8988T (cell line): Measurements from ENCODE around the gene CES4A.
"Not testable (repeated sequence)": the region's sequence is repeated elsewhere in the genome, so short reads cannot be mapped to it uniquely, and the experiment has no call there.

Experiments used
- DNase-seq: peaks from one replicate; pipeline ENCODE4 v3.0.0; 2011

Gene CES4A

DNA sequence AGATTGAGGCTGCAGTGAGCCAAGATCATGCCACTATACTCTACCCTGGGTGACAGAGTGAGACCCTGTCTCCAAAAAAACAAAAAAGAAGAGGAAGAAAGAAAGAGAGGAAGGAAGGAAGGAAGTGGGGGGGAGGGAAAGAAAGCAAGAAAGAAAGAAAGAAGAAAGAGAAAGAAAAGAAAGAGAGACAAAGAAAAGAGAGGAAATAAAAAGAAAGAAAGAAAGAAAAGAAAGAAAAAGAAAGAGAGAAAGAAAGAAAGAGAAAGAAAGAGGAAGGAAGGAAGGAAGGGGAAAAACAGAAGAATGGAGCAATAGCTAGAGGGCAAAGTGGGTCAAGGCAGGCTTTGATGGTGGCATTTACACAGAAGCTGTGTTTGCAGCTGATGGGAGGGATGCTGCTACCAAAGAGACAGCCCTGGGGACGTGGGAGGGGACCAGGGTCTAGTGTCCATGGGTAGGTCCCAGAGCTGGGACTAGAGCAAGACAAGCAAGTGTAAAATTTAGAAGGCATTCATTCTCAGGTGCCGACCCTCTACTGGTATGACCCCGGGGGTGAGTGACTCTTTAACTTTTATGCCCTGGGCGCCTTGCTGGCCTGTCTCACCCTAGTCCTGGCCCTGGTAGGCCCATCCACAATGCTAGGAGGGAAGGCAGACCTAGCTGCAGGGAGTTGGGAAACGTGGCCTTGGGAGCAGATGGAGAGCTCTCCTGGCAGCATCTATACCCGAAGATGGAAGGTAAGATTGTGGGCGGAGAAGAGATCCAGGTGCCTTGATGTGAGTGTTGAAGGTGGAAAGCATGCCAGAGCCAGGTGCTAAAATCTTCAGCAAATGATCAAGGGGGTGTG lies 29.3 kb upstream of the CES4A start:
- DNase-seq, result no peak

DNA sequence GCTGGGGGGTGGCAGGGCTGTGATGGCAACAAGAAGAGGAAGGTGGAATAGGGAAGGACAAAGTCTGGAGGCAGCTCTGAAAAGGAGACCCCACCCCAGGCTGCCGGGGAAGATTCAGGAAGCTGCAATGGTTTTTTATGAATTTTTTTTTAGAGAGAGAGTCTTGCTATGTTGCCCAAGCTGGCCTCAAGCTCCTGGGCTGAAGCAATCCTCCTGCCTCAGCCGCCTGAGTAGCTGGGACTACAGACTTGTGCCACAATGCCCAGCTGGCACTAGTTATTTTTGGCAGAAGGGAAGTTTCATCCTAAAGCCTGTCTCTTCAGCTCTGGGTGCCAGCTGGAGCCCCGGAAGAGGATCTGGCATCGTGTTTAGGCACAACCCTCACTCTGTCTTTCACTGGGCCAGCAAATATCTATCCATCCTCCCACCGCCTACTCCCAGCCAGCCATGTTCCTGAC lies 28.7 kb upstream of the CES4A start:
- DNase-seq, result no peak

DNA sequence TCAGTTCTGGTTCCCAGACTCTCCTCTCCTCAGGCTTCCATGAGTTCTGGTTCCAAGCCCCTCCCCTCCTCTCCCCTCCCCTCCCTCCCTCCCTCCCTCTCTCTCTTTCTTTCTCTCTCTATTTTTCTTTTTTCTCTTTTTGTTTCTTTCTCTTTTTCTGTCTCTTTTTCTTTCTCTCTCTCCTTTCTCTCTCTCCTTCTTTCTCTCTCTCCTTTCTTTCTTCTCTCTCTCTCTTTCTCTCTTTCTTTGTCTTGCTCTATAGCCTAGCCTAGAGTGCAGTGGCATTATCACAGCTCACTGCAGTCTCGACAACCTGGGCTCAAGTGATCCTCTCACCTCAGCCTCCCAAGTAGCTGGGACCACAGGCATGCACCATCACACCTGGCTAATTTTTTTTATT lies 28.1 kb upstream of the CES4A start:
- DNase-seq, result no peak

DNA sequence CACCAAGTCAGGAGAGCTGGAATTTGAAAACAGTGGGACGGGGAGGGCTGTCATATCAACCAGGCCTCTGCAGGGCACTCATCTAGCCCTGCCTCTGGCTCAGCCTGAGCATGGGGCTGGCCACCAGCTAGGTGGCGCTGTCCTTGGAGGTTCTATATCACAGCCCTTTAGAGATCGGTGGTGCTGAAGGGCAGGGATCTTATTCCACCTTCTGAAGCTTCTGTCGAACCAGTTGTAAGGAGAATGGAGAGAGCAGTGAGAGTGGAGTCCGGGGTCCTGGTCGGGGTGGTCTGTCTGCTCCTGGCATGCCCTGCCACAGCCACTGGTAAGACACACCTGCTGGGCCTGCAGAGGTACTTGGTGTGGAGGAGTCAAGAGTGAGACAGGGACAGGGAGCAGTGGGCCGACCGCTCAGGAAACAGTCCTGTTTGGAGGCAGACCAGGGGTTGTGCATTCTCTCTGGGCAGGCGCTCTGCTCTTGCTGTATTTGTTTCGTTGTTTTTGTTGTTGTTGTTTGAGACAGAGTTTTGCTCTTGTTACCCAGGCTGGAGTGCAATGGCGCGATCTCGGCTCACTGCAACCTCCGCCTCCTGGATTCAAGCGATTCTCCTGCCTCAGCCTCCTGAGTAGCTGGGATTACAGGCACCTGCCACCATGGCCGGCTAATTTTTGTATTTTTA lies 27.2 kb upstream of the CES4A start, which contains the start of gene CES3:
Gene CES3, plus strand, starts transcription at position 202 of the 680 bp plus-strand sequence. Its CDS starts 42 bp downstream, at position 244.
- peak; percentile 86 for DNase-seq

DNA sequence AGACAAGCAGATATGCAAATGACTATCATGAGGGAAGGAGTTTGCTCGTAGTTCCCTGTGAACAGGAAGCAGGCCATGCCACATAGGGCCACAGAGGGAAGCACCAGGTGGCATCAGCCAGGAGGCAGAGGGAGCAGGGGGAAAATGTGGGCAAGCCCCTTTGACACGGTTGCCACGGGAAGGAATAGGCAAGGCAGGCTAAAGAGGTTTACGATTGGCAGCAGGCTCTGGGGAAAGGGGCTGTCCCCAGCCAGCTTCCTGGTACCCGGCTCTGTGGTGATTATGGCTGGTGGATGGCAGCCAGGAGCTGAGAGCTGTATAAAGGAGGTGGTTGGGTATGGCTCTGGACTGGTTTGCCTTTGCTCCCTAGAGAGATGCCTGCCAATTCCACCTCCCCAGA lies 26.5 kb upstream of the CES4A start:
- DNase-seq, result no peak

DNA sequence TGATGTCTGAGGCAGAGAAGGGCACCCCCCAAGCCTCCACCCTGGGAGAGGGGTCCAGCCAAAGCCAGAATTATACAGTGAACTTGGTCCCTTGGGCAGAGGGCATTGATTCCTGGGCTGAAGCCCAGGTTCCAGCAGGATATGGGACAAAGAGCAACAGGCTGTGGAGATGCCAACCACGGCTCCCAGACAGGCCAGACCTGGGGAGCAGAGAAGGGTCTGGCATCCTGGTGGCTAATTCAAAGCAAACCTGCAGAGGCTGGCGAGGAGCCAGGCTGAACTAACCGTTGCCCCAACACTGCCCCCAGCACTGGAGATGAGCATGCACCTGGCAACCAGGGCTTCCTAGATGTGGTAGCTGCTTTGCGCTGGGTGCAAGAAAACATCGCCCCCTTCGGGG lies 24.3 kb upstream of the CES4A start:
- DNase-seq, result no peak

DNA sequence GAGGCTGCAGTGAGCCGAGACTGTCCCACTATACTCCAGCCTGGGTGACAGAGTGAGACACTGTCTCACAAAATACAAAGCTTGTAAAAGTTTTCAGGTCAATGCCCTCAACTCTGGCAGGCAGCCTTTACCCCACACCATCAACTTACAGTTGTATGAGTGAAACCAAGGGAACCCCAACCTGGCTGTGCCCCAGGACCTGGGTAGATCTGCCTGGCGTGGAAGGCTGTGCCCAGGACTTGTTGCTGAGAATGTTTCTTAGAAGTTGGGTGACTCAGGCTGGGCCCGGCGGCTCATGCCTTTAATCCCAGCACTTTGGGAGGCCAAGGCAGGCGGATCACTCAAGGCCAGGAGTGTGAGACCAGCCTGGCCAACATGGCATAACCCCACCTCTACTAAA lies 19.5 kb upstream of the CES4A start:
- DNase-seq, result no peak

DNA sequence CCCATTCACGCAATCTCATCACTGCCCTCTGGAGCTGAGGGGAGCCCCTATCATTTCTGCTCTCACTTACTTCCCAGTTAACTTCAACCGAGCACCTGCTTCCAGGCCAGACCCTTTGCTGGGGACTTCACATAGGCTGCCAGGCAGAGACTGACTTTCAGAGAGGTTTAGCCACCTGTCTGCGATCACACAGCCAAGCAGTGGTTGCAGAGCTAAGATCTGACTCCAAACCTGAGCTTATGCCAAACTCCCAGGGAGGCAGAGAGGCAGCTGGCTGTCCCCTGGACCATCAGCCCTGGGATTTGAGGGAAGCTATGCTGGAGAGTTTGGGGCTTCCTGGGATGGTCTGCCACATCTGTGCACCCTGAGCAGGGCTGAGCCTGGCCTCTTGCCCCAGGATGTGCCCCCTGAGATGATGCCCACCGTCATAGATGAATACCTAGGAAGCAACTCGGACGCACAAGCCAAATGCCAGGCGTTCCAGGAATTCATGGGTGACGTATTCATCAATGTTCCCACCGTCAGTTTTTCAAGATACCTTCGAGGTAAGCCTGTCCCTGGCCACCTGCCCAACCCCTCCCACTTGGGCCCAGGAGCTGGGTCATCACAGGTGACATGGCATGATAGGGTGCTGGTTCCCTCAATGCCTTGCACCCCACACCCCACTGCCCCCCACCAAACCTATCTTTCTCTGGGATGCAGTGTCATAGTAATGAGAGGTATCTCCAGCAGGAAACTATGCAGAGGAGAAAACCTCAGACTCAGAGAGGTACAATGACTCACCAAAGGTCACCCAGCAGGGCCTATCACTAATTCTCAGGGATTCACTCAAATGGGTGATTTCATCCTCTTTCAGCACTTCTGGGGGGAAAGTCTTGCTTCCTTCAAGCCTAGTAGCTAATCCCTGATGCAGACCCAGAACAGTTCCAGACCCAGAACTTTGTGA lies 17.3 kb upstream of the CES4A start:
- peak; percentile 89 for DNase-seq

DNA sequence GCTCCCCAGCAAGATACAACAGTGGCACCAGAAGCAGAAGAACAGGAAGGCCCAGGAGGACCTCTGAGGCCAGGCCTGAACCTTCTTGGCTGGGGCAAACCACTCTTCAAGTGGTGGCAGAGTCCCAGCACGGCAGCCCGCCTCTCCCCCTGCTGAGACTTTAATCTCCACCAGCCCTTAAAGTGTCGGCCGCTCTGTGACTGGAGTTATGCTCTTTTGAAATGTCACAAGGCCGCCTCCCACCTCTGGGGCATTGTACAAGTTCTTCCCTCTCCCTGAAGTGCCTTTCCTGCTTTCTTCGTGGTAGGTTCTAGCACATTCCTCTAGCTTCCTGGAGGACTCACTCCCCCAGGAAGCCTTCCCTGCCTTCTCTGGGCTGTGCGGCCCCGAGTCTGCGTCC lies 15.4 kb upstream of the CES4A start:
- no peak for DNase-seq

DNA sequence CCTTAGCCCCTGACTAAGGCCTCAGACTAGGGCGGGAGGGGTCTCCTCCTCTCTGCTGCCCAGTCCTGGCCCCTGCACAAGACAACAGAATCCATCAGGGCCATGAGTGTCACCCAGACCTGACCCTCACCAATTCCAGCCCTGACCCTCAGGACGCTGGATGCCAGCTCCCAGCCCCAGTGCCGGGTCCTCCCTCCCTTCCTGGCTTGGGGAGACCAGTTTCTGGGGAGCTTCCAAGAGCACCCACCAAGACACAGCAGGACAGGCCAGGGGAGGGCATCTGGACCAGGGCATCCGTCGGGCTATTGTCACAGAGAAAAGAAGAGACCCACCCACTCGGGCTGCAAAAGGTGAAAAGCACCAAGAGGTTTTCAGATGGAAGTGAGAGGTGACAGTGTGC lies 14.7 kb upstream of the CES4A start:
- no peak for DNase-seq

DNA sequence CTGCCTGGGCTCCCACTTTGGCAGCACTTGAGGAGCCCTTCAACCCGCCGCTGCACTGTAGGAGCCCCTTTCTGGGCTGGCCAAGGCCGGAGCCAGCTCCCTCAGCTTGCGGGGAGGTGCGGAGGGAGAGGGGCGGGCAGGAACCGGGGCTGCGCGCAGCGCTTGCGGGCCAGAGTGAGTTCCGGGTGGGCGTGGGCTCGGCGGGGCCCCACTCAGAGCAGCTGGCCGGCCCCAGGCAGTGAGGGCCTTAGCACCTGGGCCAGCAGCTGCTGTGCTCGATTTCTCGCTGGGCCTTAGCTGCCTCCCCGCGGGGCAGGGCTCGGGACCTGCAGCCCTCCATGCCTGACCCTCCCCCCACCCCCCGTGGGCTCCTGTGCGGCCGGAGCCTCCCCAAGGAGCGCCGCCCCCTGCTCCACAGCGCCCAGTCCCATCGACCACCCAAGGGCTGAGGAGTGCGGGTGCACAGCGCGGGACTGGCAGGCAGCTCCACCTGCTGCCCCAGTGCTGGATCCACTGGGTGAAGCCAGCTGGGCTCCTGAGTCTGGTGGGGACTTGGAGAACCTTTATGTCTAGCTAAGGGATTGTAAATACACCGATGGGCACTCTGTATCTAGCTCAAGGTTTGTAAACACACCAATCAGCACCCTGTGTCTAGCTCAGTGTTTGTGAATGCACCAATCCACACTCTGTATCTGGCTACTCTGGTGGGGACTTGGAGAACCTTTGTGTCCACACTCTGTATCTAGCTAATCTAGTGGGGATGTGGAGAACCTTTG lies 14.0 kb upstream of the CES4A start:
- not testable (repeated sequence) for DNase-seq

DNA sequence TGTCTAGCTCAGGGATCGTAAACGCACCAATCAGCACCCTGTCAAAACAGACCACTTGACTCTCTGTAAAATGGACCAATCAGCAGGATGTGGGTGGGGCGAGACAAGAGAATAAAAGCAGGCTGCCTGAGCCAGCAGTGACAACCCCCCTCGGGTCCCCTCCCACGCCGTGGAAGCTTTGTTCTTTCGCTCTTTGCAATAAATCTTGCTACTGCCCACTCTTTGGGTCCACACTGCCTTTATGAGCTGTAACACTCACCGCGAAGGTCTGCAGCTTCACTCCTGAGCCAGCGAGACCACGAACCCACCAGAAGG lies 13.5 kb upstream of the CES4A start:
- not testable (repeated sequence) for DNase-seq

DNA sequence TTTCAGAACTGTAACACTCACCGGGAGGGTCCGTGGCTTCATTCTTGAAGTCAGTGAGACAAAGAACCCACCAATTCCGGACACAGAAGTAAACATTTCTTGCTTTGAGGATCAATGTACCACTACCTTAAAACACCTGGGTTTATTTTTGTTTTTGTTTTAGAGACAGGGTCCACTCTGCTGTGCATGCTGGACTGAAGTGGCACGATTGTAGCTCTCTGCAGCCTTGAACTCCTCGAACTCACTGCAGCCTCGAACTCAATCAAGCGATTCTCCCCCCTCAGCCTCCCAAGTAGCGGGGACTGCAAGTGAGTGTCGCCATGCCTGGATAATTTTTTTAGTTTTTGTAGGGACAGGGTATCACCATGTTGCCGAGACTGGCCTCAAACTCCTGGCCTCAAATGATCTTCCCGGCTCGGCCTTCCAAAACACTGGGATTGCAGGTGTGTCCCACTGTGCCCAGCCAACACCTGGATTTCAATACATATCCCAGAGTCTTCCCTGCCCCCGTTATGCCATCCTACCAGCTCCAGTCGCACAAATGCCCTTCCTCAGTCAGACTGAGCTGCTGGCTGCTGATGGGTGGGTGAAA lies 13.0 kb upstream of the CES4A start:
- no peak for DNase-seq

DNA sequence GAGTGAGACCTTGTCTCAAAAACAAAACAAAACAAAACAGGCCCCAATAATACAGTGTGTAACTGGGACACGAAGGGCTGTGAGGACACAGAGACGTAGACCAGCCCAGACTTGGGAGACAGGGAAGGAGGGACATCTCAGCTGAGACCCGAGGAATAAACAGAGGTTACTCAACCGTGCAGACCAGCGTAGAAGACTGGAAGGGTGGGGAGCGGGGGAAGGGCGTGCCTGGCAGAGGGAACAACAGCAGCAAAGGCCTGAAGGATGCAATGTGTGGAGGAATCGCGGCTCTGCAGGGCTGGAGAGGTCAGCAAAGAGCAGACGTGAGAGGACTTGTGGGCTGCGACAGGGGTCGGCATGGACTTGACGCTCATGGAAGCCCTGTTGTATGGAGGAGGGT lies 11.6 kb upstream of the CES4A start:
- no peak for DNase-seq

DNA sequence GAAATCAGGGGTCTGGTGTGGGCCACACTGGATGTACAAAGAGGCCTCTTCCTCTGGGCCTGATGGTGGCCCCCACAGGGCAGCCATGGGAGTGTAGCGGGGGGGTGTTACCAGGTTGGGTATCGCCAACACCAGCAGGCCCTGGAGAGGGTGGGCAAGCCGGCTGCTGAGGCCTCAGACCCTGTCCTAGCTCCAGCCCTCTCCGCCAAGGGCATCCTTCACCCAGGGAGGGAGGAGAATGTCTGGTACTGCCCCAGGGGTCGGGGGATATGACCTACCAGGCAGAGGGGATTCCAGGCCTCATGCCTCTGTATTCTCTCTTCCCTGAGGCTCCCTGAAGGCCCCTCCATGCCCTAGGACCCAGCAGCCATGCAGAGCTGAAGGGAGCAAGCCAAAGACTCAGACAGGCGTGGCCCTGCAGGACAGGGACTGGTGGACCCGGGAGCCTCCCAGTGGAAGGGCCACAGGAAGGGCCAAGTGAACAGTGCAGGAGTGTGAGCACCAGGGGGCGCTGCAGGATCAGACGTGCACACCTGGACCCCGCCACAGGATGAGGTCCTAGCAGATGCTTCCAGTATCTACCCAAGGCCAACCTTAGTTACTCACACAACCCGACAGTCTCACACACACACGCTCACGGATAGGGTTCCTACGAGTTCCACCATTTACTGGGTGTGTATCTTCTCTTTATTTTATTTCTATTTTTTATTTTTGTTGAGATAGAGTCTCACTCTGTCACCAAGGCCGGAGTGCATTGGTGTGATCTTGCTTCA lies 10.9 kb upstream of the CES4A start:
- peak; percentile 96 for DNase-seq

DNA sequence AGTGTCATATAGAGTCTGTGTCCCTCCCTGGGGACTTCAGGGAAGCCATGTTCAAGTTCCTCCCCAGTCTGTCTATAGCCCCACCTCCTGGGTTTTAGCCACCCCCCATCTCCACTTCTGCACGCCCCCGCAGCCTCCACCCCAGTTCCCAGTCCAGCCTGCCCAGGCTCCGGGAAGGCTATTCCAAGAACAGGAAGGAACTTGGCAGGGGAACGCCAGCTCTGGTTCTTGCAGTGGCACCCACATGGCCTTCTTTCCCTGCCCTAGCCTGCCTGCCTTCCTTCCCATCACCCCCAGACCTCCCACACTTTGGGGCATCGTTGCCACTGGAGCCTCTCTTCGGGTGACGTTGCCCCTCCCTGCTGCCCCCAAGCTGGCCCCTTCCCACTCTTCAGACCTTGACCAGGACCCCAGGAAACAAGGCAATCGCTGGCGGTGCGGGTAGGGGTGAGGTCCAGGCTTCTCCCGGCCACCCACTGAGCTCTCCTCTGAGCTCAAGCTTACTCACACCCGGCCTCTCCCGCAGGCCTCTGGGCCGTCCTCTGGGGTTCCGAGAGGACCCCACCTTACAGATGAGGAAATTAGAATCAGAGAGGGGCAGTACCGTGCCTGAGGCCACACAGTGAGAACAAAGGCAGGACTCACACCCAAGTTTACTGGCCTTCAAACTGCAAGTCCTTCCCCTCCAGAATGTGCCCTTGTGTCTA lies 9.2 kb upstream of the CES4A start:
- no peak for DNase-seq

DNA sequence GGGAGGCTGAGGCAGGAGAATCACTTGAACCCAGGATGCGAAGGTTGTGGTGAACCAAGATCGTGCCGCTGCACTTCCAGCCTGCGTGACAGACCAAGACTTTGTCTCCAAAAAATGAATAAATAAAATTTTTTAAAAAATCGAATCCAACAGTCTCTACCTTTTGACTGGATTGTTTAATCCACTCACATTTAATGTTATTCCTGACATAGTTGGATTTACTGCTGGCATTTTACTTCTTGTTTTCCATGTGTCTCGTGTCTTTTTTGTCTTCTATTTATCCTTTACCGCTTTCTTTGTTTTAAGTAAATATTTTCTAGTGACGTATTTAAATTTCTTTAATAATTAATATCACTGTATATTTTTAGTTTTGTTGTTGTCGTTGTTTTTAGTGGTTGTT lies 5.4 kb upstream of the CES4A start:
- DNase-seq, result no peak

DNA sequence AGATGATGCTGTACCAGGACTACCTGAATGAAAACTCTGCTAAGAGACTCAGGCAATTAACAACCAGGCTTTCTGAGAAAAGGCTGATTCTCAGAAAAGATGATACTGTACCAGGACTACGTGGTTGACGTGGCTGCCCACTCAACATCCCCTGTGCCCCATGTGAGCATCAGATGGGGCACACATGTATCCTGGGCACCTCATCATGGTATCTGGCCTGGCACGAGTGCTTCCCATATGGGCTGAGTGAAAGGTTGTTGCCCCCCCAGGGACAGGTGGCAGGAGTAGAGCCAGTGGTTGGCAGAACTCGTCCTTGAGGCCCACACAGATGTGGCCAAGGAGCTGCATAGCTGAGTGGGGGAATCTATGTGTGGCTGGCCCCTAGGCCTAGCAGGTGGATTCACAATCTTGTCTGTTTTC lies 3.5 kb upstream of the CES4A start:
- DNase-seq, result no peak

DNA sequence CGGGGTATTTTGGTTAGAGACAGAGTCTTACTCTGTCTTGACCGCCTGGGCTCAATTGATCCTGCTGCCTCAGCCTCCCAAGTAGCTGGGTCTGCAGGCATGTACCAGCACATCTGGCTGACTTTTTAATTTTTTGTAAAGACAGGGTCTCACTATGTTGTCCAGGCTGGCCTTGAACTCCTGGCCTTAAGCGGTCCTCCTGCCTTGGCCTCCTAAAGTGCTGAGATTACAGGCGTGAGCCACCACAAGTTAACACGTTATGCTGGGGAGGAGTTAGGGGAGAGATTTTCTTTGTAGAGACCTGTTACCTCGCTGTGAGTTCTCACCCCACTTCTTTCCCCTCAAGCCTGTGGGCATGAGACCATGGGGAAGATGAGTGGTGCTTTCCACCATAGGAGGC lies 1.8 kb upstream of the CES4A start:
- no peak for DNase-seq

DNA sequence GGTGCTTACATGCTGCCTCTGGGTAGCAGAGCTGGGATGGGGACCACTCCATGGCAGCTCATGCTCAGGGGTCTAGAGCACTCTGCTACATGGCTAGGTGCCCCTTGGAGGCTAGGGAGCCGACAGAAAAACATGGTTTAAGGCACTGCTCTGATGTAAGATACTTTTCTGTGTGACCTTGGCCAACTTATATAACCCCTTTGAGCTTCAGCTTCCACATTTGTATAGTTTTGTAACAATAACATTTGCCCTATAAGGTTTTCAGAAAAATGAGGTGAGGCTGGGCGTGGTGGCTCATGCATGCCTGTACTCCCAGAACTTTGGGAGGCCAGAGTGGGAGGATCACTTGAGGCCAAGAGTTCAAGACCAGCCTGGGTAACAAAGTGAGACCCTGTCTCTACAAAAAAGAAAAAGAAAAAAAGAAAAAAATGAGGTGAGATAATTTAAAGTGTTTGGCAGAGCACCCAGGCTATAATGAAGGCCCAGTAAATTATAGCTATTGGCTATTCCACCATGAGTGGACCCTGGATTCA lies 3.2 kb downstream of the CES4A start:
- no peak for DNase-seq
